Fibroblast of lung (primary cell): ENCODE data around the gene S100A3.

Experiments
- EZH2 ChIP-seq: IDR thresholded peaks from 2 replicates; pipeline ENCODE4 v1.5.1; 2012; ENCODE audit warnings: low read length, control low read depth, mild to moderate bottlenecking; ENCODE audit errors: missing control alignments
- TF ChIP-seq, protein P1 (sequence below), 2 donors: IDR thresholded peaks in 1 of 2; conservative IDR thresholded peaks in 1 of 2; 1 replicate in 1 of 2; 2 replicates in 1 of 2; pipeline ENCODE4 v1.5.1; 2011 to 2012; ENCODE audit warnings: low read length in 2 of 2, control low read depth in 1 of 2, inconsistent platforms in 1 of 2, low read depth in 1 of 2, mild to moderate bottlenecking in 1 of 2

- TF ChIP-seq, protein P1, sequence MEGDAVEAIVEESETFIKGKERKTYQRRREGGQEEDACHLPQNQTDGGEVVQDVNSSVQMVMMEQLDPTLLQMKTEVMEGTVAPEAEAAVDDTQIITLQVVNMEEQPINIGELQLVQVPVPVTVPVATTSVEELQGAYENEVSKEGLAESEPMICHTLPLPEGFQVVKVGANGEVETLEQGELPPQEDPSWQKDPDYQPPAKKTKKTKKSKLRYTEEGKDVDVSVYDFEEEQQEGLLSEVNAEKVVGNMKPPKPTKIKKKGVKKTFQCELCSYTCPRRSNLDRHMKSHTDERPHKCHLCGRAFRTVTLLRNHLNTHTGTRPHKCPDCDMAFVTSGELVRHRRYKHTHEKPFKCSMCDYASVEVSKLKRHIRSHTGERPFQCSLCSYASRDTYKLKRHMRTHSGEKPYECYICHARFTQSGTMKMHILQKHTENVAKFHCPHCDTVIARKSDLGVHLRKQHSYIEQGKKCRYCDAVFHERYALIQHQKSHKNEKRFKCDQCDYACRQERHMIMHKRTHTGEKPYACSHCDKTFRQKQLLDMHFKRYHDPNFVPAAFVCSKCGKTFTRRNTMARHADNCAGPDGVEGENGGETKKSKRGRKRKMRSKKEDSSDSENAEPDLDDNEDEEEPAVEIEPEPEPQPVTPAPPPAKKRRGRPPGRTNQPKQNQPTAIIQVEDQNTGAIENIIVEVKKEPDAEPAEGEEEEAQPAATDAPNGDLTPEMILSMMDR (conservative IDR thresholded peaks at IDR 0.05 in 1 of 2, IDR thresholded peaks at IDR 0.05 in 1 of 2; ENCODE audit: low read depth in 1 of 2, low read length in 2 of 2): peak; percentile 87 to 95
- TF ChIP-seq EZH2: no peak
Measured at GRCh38 chr1:153572569-153573015, 23.5 kb upstream of the S100A3 start.
